Stimulated activated memory B cell treated with anti-CD40 and anti-IgM and Interleukin-4, amounts not matched to agents 10 μg/mL and 1 μg/mL and 100 μg/mL, for 72 hours (primary cell): ENCODE results near the gene SLC2A8.

Source experiments
- ATAC-seq: fragments of 150-1000 bp; cut with Tn5 transposase; 2 replicates; pipeline ENCODE4 v1.10.0; 2021
- H3K27ac Mint-ChIP-seq: one replicate; pipeline ENCODE4 v1.8.0; 2022; ENCODE audit warnings: mild to moderate bottlenecking, mixed read lengths
- H3K27me3 Mint-ChIP-seq: one replicate; pipeline ENCODE4 v1.8.0; 2022; ENCODE audit warnings: mixed read lengths
- H3K36me3 Mint-ChIP-seq: one replicate; pipeline ENCODE4 v1.8.0; 2022; ENCODE audit warnings: mixed read lengths
- H3K4me1 Mint-ChIP-seq: one replicate; pipeline ENCODE4 v1.8.0; 2022; ENCODE audit warnings: mixed read lengths
- H3K4me3 Mint-ChIP-seq: one replicate; pipeline ENCODE4 v1.8.0; 2022; ENCODE audit warnings: mild to moderate bottlenecking, moderate library complexity, mixed read lengths
- H3K9me3 Mint-ChIP-seq: one replicate; pipeline ENCODE4 v1.8.0; 2022; ENCODE audit warnings: mixed read lengths

SLC2A8 gene

DNA sequence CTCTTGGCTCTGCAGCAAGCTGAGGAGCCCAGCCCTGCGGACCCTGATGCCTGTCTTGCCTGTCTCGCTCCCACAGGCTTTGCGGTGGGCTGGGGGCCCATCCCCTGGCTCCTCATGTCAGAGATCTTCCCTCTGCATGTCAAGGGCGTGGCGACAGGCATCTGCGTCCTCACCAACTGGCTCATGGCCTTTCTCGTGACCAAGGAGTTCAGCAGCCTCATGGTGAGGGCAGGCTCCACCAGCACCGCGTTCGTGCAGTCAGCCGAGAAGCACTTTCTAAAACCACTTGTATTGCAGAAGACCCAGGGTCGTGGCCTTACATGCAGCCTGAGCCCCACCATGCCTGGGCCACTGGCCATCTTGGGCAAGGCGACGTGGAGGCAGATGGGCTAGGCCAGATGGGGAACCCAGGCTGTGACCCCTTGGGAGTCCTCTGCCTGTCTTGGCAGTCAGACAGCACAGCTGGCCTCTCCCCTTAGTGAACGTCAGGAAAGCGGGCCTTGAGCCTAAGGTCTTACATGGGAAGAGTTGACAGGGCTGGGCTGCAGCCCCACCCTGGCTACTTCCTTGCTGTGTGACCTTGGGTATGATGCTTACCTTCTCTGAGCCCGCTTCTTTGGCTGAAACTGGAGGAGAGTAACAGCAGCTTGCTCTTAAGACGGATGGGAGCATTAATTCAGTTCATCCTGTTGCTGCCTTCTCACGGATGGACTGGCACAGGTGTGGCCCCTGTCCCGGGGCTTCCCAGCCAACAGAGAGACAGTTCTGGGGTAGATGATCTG is 8.6 kb downstream of the SLC2A8 start:
- Mint-ChIP-seq H3K36me3 (peaks cover 6% of the 10 kb centered on the region), H3K9me3 (no peaks in the 10 kb centered on the region), H3K4me1 (no peaks in the 10 kb centered on the region), H3K4me3 (no peak overlapping the region), H3K27ac (no peak overlapping the region), H3K27me3 (no peaks in the 10 kb centered on the region)
- no peak for ATAC-seq

GRCh38 chr9:127406799-127407491 is 10.0 kb downstream of the SLC2A8 start:
- H3K27ac Mint-ChIP-seq, result no peak overlapping the region
- no peaks in the 10 kb centered on the region for H3K9me3 Mint-ChIP-seq
- no peak for ATAC-seq
- no peaks in the 10 kb centered on the region for H3K27me3 Mint-ChIP-seq
- H3K4me1 Mint-ChIP-seq, result peaks cover 9% of the 10 kb centered on the region
- H3K36me3 Mint-ChIP-seq, result peaks cover 6% of the 10 kb centered on the region
- no peak overlapping the region for H3K4me3 Mint-ChIP-seq

- Mint-ChIP-seq H3K4me1 (peaks cover 9% of the 10 kb centered on the region), H3K36me3 (peaks cover 6% of the 10 kb centered on the region), H3K9me3 (no peaks in the 10 kb centered on the region), H3K27me3 (no peaks in the 10 kb centered on the region), H3K4me3 (no peak overlapping the region), H3K27ac (no peak overlapping the region)
- no peak for ATAC-seq
These were observed 10.5 kb downstream of the SLC2A8 start for GRCh38 chr9:127407492-127407843.

- no peak overlapping the region for H3K4me3 Mint-ChIP-seq
- no peaks in the 10 kb centered on the region for H3K9me3 Mint-ChIP-seq
- H3K4me1 Mint-ChIP-seq, result peaks cover 9% of the 10 kb centered on the region
- H3K36me3 Mint-ChIP-seq, result no peaks in the 10 kb centered on the region
- H3K27me3 Mint-ChIP-seq, result no peaks in the 10 kb centered on the region
- no peak for ATAC-seq
- no peak overlapping the region for H3K27ac Mint-ChIP-seq
These were observed 14.2 kb downstream of the SLC2A8 start for GRCh38 chr9:127411122-127411521.

DNA sequence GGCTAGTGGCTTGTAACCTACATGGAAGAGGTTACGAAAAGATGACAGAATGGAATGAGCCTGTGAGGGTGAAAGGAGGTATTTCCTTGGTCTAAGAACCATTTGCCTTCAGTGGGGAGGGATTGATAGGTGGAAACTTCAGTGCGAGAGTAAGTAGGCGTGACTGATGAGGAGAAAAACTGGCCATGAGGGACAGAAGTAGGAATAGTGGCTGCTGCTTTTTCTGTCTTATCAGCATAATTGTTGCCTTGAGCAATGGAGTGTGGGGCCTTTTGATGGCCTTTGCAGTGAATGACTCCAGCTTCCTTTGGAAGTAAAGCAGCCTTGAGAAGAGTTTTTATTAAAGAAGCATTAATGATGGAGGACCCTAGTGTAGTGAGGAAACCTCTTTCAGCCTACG is 18.2 kb downstream of the SLC2A8 start:
- H3K9me3 Mint-ChIP-seq, result no peaks in the 10 kb centered on the region
- ATAC-seq, result no peak

GRCh38 chr9:127415657-127416056 is 18.7 kb downstream of the SLC2A8 start:
- Mint-ChIP-seq H3K4me1 (peaks cover 15% of the 10 kb centered on the region), H3K4me3 (no peak overlapping the region), H3K27me3 (no peaks in the 10 kb centered on the region), H3K27ac (no peak overlapping the region), H3K36me3 (peaks cover 5% of the 10 kb centered on the region), H3K9me3 (no peaks in the 10 kb centered on the region)
- no peak for ATAC-seq

More for the DNA sequence above, 18.2 kb downstream of the SLC2A8 start:
- H3K27ac Mint-ChIP-seq, result no peak overlapping the region
- H3K27me3 Mint-ChIP-seq, result no peaks in the 10 kb centered on the region
- no peak overlapping the region for H3K4me3 Mint-ChIP-seq
- peaks cover 5% of the 10 kb centered on the region for H3K36me3 Mint-ChIP-seq
- peaks cover 15% of the 10 kb centered on the region for H3K4me1 Mint-ChIP-seq

GRCh38 chr9:127417131-127418036 is 20.4 kb downstream of the SLC2A8 start:
- no peak overlapping the region for H3K4me3 Mint-ChIP-seq
- H3K36me3 Mint-ChIP-seq, result peaks cover 5% of the 10 kb centered on the region
- peaks cover 11% of the 10 kb centered on the region for H3K4me1 Mint-ChIP-seq
- no peak overlapping the region for H3K27ac Mint-ChIP-seq
- H3K9me3 Mint-ChIP-seq, result no peaks in the 10 kb centered on the region
- ATAC-seq, result no peak
- no peaks in the 10 kb centered on the region for H3K27me3 Mint-ChIP-seq

DNA sequence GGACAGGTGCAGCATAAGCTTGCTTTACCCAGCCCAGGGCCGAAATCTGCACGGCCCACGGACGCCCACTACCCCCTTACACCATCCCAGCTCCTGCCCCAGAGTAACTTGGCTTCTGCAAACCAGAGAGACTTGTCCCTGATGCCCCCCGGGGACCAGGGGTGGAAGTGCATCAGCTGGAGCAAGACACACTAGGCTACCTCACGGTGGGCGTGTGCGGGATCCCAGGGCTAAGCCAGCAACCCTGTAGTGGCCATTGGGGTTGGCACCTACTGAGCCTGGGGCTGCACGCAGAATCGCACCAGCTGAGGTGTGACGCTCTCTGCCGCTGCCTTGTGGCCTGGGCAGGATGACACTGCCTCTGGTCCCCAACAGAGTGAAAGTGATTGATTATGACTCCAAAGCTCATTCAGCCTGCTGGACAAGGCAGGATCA is 21.1 kb downstream of the SLC2A8 start:
- Mint-ChIP-seq H3K27ac (no peak overlapping the region), H3K4me1 (peaks cover 18% of the 10 kb centered on the region), H3K36me3 (peaks cover 5% of the 10 kb centered on the region), H3K9me3 (no peaks in the 10 kb centered on the region), H3K27me3 (no peaks in the 10 kb centered on the region), H3K4me3 (no peak overlapping the region)
- peak; percentile 31 for ATAC-seq

DNA sequence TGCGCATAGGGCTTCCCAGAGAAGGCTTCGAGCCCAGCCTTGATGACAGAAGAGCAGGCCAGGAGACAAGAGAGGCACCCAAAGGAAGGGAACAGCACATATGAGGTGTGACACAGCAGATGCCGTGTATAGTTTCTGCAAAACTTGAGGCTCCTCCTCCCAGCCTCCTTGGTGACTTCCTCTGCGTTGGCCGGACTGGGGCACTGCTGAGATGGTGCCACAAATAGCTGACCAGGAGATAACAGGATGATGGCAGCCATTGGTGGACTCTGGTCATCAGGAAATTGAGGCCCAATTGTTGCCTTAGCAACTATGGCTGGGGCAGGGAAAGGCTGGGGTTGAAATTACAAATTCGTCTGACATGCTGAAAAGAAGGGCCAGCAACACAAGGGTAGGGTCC is 22.4 kb downstream of the SLC2A8 start:
- no peaks in the 10 kb centered on the region for H3K27me3 Mint-ChIP-seq
- H3K9me3 Mint-ChIP-seq, result no peaks in the 10 kb centered on the region
- H3K4me1 Mint-ChIP-seq, result peaks cover 26% of the 10 kb centered on the region
- no peak overlapping the region for H3K27ac Mint-ChIP-seq
- H3K36me3 Mint-ChIP-seq, result peaks cover 5% of the 10 kb centered on the region
- ATAC-seq, result no peak
- no peak overlapping the region for H3K4me3 Mint-ChIP-seq

- H3K27ac Mint-ChIP-seq, result no peak overlapping the region
- H3K4me3 Mint-ChIP-seq, result no peak overlapping the region
- H3K9me3 Mint-ChIP-seq, result no peaks in the 10 kb centered on the region
- peaks cover 5% of the 10 kb centered on the region for H3K36me3 Mint-ChIP-seq
- H3K27me3 Mint-ChIP-seq, result no peaks in the 10 kb centered on the region
- H3K4me1 Mint-ChIP-seq, result peaks cover 41% of the 10 kb centered on the region
- no peak for ATAC-seq
These were observed 24.1 kb downstream of the SLC2A8 start for GRCh38 chr9:127421057-127421456.

GRCh38 chr9:127422133-127422782 is 25.3 kb downstream of the SLC2A8 start:
- peak overlapping the region; percentile 98 for H3K27ac Mint-ChIP-seq
- peaks cover 52% of the 10 kb centered on the region for H3K4me1 Mint-ChIP-seq
- ATAC-seq, result no peak
- H3K9me3 Mint-ChIP-seq, result no peaks in the 10 kb centered on the region
- H3K27me3 Mint-ChIP-seq, result no peaks in the 10 kb centered on the region
- no peak overlapping the region for H3K4me3 Mint-ChIP-seq
- peaks cover 13% of the 10 kb centered on the region for H3K36me3 Mint-ChIP-seq

DNA sequence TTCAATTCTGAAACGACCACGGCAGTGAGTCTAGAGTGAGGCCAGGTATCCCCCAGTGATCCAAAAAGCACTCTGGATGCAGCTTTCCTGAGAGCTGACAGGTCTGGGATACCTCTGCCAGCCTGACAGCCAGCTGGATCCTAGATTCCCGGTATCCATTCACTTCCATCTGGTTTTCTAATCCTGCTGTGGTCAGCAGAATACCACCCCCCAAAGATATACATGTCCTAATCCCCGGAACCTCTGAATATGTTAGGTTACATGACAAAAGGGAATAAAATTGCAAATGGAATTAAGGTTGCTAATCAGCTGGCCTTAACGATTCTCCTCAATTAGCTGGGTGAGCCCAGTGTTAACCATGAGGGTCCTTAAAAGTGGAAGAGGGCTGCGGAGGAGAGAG is 25.8 kb downstream of the SLC2A8 start:
- H3K9me3 Mint-ChIP-seq, result no peaks in the 10 kb centered on the region
- H3K27me3 Mint-ChIP-seq, result no peaks in the 10 kb centered on the region
- H3K36me3 Mint-ChIP-seq, result peaks cover 14% of the 10 kb centered on the region
- H3K27ac Mint-ChIP-seq, result peak overlapping the region; percentile 98
- no peak for ATAC-seq
- H3K4me1 Mint-ChIP-seq, result peaks cover 52% of the 10 kb centered on the region
- H3K4me3 Mint-ChIP-seq, result peak overlapping the region; percentile 97

DNA sequence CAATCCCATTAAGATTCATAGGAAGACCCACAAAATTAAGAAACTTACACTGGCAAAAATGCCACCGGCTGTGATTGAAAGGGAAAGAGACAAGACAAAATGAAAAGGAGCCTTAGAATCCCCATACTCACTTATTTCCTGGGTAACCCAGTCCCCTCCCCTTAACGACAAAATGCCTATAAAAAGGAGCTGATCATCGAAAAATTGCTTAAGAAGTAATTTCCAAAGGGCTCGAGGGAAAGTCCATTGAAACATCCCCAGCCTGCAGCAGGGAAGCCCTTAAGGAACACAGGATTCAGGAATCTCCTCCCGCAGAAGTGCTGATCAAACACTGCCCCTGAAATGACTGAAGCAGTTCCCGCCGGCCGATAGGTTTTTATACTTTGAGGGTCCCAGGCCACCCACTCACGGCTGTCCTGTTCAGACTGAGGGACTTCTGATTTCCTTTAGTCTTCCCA is 26.5 kb downstream of the SLC2A8 start:
- H3K27me3 Mint-ChIP-seq, result no peaks in the 10 kb centered on the region
- H3K4me3 Mint-ChIP-seq, result peak overlapping the region; percentile 97
- H3K27ac Mint-ChIP-seq, result peak overlapping the region; percentile 98
- H3K9me3 Mint-ChIP-seq, result no peaks in the 10 kb centered on the region
- H3K36me3 Mint-ChIP-seq, result peaks cover 21% of the 10 kb centered on the region
- H3K4me1 Mint-ChIP-seq, result peaks cover 51% of the 10 kb centered on the region
- ATAC-seq, result no peak

DNA sequence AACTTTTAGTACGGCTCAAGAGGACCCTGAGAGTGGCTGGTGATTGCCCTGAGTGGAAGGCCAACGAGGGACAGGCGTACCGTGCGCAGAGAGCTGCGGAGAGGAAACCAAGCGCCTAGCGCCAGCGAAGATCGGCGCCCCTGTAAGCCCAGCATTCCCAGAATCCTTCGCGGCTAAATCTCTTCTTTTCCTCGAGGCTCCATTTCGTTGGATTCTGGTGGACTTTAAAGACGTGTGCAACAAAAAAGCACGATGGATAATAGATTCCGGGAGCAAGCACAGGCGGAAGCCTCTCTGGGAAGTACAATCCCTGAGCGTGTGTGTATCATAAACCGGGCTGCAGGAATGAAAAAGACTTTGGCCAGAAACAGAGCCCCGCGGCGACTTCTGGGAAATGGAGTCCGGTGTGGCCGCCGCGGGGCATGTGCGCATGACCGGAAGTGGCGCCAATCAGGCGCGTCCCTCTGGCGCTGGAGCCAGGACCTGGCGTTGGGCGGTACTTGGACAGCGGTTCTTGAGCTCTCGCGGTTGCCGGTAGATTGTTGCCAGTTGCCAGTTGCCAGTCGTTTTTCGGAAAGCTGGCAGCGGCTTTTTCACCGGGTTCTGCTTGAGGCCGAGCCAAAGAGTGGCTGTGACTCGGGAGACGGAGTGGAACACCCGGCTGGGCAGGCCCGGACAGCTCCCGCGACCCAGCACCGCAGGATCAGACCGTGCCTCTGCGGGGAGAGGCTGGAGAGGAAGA is 27.1 kb downstream of the SLC2A8 start, which contains the start of gene ZNF79:
Gene ZNF79, plus strand, starts transcription at position 449 of the 742 bp plus-strand sequence. CDS start 406 bp downstream, outside the sequence.
- Mint-ChIP-seq H3K36me3 (peaks cover 22% of the 10 kb centered on the region), H3K4me3 (peak within 1 kb of the TSS; percentile 97), H3K27ac (peak within 1 kb of the TSS; percentile 98), H3K27me3 (no peaks in the 10 kb centered on the region), H3K9me3 (no peaks in the 10 kb centered on the region), H3K4me1 (peaks cover 46% of the 10 kb centered on the region)
- peak; percentile 95 for ATAC-seq
